Suprapubic skin (tissue), 4 donors: Measurements from ENCODE around the gene SEC24D. TPM values are rescaled to one million over a fixed set of nuclear protein-coding genes. Genes with fewer than 3 reads are reported as not detected.

ENCODE experiments used
- DNase-seq, 2 donors: peaks; one replicate each; pipeline ENCODE4 v3.0.0-alpha.2; 2019; ENCODE audit warnings: low spot score in 2 of 2
- H3K27ac ChIP-seq: fragments of 200-600 bp; sonication (generic); one replicate; pipeline ENCODE4 v1.5.1; 2019
- H3K27me3 ChIP-seq: fragments of 200-600 bp; sonication (generic); one replicate; pipeline ENCODE4 v1.5.1; 2019
- H3K36me3 ChIP-seq: fragments of 200-600 bp; sonication (generic); one replicate; pipeline ENCODE4 v1.5.1; 2019
- H3K4me1 ChIP-seq: fragments of 200-600 bp; sonication (generic); one replicate; pipeline ENCODE4 v1.5.1; 2019
- H3K4me3 ChIP-seq: fragments of 200-600 bp; sonication (generic); one replicate; pipeline ENCODE4 v1.5.1; 2019; ENCODE audit warnings: mild to moderate bottlenecking
- H3K9me3 ChIP-seq: fragments of 200-600 bp; sonication (generic); one replicate; pipeline ENCODE4 v1.5.1; 2019
- EP300 ChIP-seq: sonication (generic); formaldehyde crosslinking; IDR thresholded peaks from one replicate; pipeline ENCODE4 v1.6.1; 2017; ENCODE audit warnings: antibody characterized with exemption
- POLR2A ChIP-seq, 2 donors: fragments of 450-650 bp; IDR thresholded peaks; one replicate each; pipeline ENCODE4 v1.6.1; 2017; ENCODE audit warnings: antibody characterized with exemption in 2 of 2, mild to moderate bottlenecking in 2 of 2, moderate library complexity in 2 of 2
- POLR2AphosphoS5 ChIP-seq, 3 donors: sonication (generic); formaldehyde crosslinking; IDR thresholded peaks; one replicate each; pipeline ENCODE4 v1.6.1; 2017; ENCODE audit warnings: antibody characterized with exemption in 3 of 3
- WGBS: methylation state at CpG from one replicate; pipeline ENCODE4 v1.1.5; 2018; 5-methylcytosine and 5-hydroxymethylcytosine counted together
- total RNA-seq, 4 donors: library from RNA; depleted of rRNA; stranded (reverse); fragments of >200 nt; gene quantifications; one replicate each; pipeline ENCODE4 v1.1.0, GENCODE V29; 2016
- TF ChIP-seq, protein P1 (sequence below), 2 donors: fragments of 200-600 bp in 1 of 2; fragments of 450-650 bp in 1 of 2; sonication (generic) in 1 of 2; IDR thresholded peaks; one replicate each; pipeline ENCODE4 v1.5.1; 2016 to 2019; ENCODE audit warnings: antibody characterized with exemption in 2 of 2, mild to moderate bottlenecking in 1 of 2, moderate library complexity in 1 of 2

The SEC24D gene
- total RNA-seq, 4 donors from 2014 or later: 16.7 to 18.1 (median 18.0) TPM

DNA sequence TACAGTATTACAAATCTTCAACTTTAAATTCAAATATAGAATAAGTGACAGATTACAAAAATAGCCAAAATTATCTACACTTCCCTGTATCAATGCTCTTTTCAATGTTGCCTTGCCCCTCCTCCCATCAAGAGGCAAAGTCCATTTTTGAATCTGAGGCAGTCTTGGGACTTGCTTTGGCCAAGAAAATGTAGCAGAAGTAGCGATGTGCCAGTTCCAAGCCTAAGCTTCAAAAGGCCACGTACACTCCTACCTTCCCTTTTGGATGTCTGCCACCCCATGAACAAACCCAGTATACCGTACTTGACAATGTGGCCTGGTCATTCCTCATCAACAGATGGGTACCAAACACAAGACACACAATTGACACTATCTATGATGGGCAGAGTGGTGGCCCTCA is 24.1 kb downstream of the SEC24D start:
- WGBS: 83% methylated on average over 3 of the region's 3 CpGs
- DNase-seq: no peak
- Histone ChIP-seq H3K9me3 (no peaks in the 10 kb centered on the region), H3K27ac (peak overlapping the region; percentile 27), H3K36me3 (peaks cover 78% of the 10 kb centered on the region), H3K4me3 (no peak overlapping the region), H3K27me3 (no peaks in the 10 kb centered on the region), H3K4me1 (no peaks in the 10 kb centered on the region)
- TF ChIP-seq, protein P1, sequence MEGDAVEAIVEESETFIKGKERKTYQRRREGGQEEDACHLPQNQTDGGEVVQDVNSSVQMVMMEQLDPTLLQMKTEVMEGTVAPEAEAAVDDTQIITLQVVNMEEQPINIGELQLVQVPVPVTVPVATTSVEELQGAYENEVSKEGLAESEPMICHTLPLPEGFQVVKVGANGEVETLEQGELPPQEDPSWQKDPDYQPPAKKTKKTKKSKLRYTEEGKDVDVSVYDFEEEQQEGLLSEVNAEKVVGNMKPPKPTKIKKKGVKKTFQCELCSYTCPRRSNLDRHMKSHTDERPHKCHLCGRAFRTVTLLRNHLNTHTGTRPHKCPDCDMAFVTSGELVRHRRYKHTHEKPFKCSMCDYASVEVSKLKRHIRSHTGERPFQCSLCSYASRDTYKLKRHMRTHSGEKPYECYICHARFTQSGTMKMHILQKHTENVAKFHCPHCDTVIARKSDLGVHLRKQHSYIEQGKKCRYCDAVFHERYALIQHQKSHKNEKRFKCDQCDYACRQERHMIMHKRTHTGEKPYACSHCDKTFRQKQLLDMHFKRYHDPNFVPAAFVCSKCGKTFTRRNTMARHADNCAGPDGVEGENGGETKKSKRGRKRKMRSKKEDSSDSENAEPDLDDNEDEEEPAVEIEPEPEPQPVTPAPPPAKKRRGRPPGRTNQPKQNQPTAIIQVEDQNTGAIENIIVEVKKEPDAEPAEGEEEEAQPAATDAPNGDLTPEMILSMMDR (IDR thresholded peaks at IDR 0.05): no peak
- TF ChIP-seq EP300: no peak
- TF ChIP-seq POLR2AphosphoS5 (IDR thresholded peaks at IDR 0.05): no peak
- TF ChIP-seq POLR2A (IDR thresholded peaks at IDR 0.05): no peak

GRCh38 chr4:118810991-118811764 is 24.7 kb downstream of the SEC24D start:
- WGBS: 63% methylated on average over 3 of the region's 3 CpGs
- Histone ChIP-seq H3K4me1 (no peaks in the 10 kb centered on the region), H3K27me3 (no peaks in the 10 kb centered on the region), H3K4me3 (no peak overlapping the region), H3K9me3 (no peaks in the 10 kb centered on the region), H3K27ac (peak overlapping the region; percentile 75), H3K36me3 (peaks cover 84% of the 10 kb centered on the region)
- no peak for DNase-seq
- no peak for TF ChIP-seq POLR2A (IDR thresholded peaks at IDR 0.05)
- TF ChIP-seq, protein P1 (IDR thresholded peaks at IDR 0.05): no peak
- no peak for TF ChIP-seq EP300

DNA sequence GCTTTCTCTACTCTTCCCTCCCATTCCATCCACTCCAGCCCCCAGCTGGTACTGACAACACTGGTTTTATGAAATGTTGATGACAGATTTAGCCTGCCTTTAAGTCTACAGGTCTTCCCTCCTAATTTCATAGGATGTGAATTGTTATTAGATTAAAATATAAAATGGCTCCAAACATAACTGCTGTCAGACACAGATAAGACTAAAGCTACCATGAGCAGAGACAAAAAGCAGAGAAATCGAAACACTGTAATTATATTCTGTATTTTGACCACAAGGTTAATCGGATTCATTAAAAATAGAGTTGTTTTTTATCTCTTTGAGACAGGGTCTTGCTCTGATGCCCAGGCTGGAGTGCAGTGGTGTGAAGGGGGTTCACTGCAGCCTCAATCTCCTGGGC is 28.3 kb downstream of the SEC24D start:
- H3K4me1 ChIP-seq: no peaks in the 10 kb centered on the region
- H3K4me3 ChIP-seq: no peak overlapping the region
- H3K27me3 ChIP-seq: no peaks in the 10 kb centered on the region
- no peak for DNase-seq
- 97% methylated on average over 2 of the region's 2 CpGs for WGBS
- TF ChIP-seq EP300 (no peak), POLR2AphosphoS5 (IDR thresholded peaks at IDR 0.05) (no peak), POLR2A (IDR thresholded peaks at IDR 0.05) (no peak)
- TF ChIP-seq, protein P1 (IDR thresholded peaks at IDR 0.05): no peak
- H3K9me3 ChIP-seq: no peaks in the 10 kb centered on the region
- peaks cover 82% of the 10 kb centered on the region for H3K36me3 ChIP-seq
- no peak overlapping the region for H3K27ac ChIP-seq

DNA sequence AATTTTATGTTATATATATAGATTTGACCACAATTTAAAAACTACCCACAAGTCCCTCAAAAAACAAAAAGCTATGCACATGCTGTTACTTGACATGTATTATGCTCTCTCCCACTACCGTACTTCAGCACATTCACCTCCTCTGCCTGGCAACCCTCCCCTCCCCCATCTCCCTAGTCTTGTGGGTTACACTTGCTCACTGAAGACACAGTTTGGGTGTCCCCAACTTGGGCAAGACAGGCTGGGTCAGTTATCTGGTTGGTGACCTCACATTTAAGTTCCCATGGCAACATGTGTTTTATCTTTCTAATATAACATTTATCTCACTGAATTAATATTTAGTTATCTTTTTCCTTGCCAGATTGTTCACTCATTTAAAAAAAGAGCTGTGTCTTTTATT is 32.7 kb downstream of the SEC24D start:
- Histone ChIP-seq H3K27me3 (no peaks in the 10 kb centered on the region), H3K27ac (no peak overlapping the region)

More for the DNA sequence above, 32.7 kb downstream of the SEC24D start:
- TF ChIP-seq EP300: no peak
- TF ChIP-seq, protein P1 (IDR thresholded peaks at IDR 0.05): no peak
- TF ChIP-seq POLR2A (IDR thresholded peaks at IDR 0.05): no peak
- no peak for TF ChIP-seq POLR2AphosphoS5 (IDR thresholded peaks at IDR 0.05)
- 79% methylated on average over 1 of the region's 1 CpG for WGBS
- DNase-seq: no peak
- Histone ChIP-seq H3K9me3 (no peaks in the 10 kb centered on the region), H3K36me3 (peaks cover 77% of the 10 kb centered on the region), H3K4me1 (no peaks in the 10 kb centered on the region), H3K4me3 (no peak overlapping the region)
